ENCODE measurements around the gene PXDC1.
"Not testable (repeated sequence)": the region's sequence is repeated elsewhere in the genome, so short reads cannot be mapped to it uniquely, and the experiment has no call there.

Gene PXDC1

GRCh38 chr6:3729603-3730344 is 21.7 kb downstream of the PXDC1 start:
- no peak for DNase-seq

GRCh38 chr6:3727593-3728108 is 23.9 kb downstream of the PXDC1 start:
- no peak for DNase-seq

- DNase-seq: no peak
Measured at GRCh38 chr6:3727036-3727435, 24.5 kb downstream of the PXDC1 start.

- no peak for DNase-seq
Measured at GRCh38 chr6:3726421-3726820, 25.1 kb downstream of the PXDC1 start.

- DNase-seq: no peak
Measured at GRCh38 chr6:3725145-3726047, 26.1 kb downstream of the PXDC1 start.

GRCh38 chr6:3724451-3725144 is 26.9 kb downstream of the PXDC1 start:
- no peak for DNase-seq

- no peak for DNase-seq
Measured at GRCh38 chr6:3723966-3724365, 27.5 kb downstream of the PXDC1 start.

- DNase-seq: no peak
Measured at GRCh38 chr6:3723251-3723650, 28.3 kb downstream of the PXDC1 start.

GRCh38 chr6:3722785-3723184 is 28.7 kb downstream of the PXDC1 start:
- no peak for DNase-seq

- no peak for DNase-seq
Measured at GRCh38 chr6:3721810-3722621, 29.5 kb downstream of the PXDC1 start.

GRCh38 chr6:3720770-3721169 is 30.7 kb downstream of the PXDC1 start:
- not testable (repeated sequence) for DNase-seq

GRCh38 chr6:3719462-3720308 is 31.8 kb downstream of the PXDC1 start:
- no peak for DNase-seq

- DNase-seq: no peak
Measured at GRCh38 chr6:3718407-3718806, 33.1 kb downstream of the PXDC1 start.

GRCh38 chr6:3715285-3715684 is 36.2 kb downstream of the PXDC1 start:
- DNase-seq: no peak

- no peak for DNase-seq
Measured at GRCh38 chr6:3714768-3715167, 36.7 kb downstream of the PXDC1 start.

GRCh38 chr6:3714111-3714510 is 37.4 kb downstream of the PXDC1 start:
- DNase-seq: no peak

- DNase-seq: no peak
Measured at GRCh38 chr6:3712827-3713665, 38.5 kb downstream of the PXDC1 start.

GRCh38 chr6:3711776-3712175 is 39.7 kb downstream of the PXDC1 start:
- DNase-seq: no peak

GRCh38 chr6:3710403-3710802 is 41.1 kb downstream of the PXDC1 start:
- DNase-seq: no peak

- no peak for DNase-seq
Measured at GRCh38 chr6:3708540-3708939, 43.0 kb downstream of the PXDC1 start.

Measured in activated CD8-positive, alpha-beta memory T cell treated with anti-CD3 and anti-CD28 coated beads, Interleukin-2, amount 50 U/mL, for 48 hours (primary cell).